ENCODE measurements around the gene CATSPER2. TPM values are rescaled to one million over a fixed set of nuclear protein-coding genes. Genes with fewer than 3 reads are reported as not detected.
"Not testable (repeated sequence)": the region's sequence is repeated elsewhere in the genome, so short reads cannot be mapped to it uniquely, and the experiment has no call there.

Gene CATSPER2
- total RNA-seq, result 0.07 and 0.17 TPM in 2 replicates

DNA sequence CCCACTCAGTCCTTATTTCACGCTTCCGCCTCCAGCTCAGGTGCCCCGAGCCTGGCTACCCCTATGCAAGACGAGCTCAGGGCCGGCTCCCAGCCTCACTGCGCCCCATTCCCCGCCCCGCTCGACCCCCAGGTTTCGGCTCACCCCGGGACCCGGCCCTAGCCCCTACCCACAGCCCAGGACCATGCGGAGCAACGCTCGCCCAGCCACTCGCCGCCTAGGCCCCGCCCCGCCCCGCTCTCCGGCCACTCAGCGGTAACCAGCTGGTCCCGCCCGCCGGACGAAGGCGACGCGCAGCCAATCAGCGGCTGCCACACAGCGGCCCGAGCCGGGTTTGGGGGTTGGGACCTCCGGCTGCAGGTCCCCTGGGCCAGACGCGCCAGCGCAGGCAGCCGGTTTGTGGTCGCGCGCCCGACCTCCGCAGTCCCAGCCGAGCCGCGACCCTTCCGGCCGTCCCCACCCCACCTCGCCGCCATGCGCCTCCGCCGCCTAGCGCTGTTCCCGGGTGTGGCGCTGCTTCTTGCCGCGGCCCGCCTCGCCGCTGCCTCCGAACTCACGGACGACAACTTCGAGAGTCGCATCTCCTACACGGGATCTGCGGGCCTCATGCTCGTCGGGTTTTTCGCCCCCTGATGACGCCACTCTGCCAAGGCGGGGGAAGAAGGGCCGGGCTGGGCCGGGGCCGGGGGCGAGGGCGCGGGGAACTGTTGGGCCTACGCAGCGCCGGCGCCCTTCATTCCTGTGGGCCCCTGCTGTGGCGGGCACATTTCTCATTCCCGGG, at the start of gene CATSPER2:
Gene CATSPER2, minus strand, starts transcription at position 196 of the 781 bp plus-strand sequence. CDS start 783 bp downstream, outside the sequence.
- no peak for DNase-seq (ENCODE audit: low read depth)
- H3K4me3 ChIP-seq (ENCODE audit: low read depth, low read length), result no peak within 1 kb of the TSS
- no peak for TF ChIP-seq CTCF (conservative IDR thresholded peaks at IDR 0.05; ENCODE audit: low read depth, low read length)

GRCh38 chr15:43693148-43694022, 44.7 kb upstream of the CATSPER2 start, which contains the start of gene CKMT1A:
Gene CKMT1A, plus strand, starts transcription at chr15:43693859. Its CDS starts 192 bp downstream, at chr15:43694051.
- DNase-seq (ENCODE audit: low read depth); H3K4me3 ChIP-seq (ENCODE audit: low read depth, low read length): not testable (repeated sequence)

- DNase-seq (ENCODE audit: low read depth); H3K4me3 ChIP-seq (ENCODE audit: low read depth, low read length): not testable (repeated sequence)
Measured at GRCh38 chr15:43692679-43693078, 44.0 kb upstream of the CATSPER2 start.

GRCh38 chr15:43689604-43690301, 41.1 kb upstream of the CATSPER2 start:
- H3K4me3 ChIP-seq (ENCODE audit: low read depth, low read length); DNase-seq (ENCODE audit: low read depth): not testable (repeated sequence)

GRCh38 chr15:43674175-43674574, 25.5 kb upstream of the CATSPER2 start:
- not testable (repeated sequence) for H3K4me3 ChIP-seq (ENCODE audit: low read depth, low read length); DNase-seq (ENCODE audit: low read depth)

DNA sequence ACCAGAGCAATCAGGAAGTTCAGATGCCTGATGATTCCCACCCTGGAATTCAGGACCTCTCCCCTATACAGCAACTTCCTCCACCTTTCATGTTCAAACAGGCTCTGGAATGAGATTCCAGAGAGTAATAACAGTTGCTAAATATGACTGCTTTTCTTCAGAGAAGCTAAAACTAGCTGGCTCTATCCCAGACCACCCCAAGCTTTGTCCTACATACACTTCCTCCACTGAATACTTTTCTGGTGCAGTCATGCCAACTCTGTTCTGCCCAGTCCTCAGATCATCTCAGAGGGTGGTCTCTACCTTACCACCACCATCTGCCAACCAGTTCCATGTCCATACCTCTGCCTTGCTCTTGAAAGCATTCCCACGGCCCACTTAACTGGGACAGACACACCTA, 17.5 kb upstream of the CATSPER2 start:
- H3K4me3 ChIP-seq (ENCODE audit: low read depth, low read length); DNase-seq (ENCODE audit: low read depth): not testable (repeated sequence)

DNA sequence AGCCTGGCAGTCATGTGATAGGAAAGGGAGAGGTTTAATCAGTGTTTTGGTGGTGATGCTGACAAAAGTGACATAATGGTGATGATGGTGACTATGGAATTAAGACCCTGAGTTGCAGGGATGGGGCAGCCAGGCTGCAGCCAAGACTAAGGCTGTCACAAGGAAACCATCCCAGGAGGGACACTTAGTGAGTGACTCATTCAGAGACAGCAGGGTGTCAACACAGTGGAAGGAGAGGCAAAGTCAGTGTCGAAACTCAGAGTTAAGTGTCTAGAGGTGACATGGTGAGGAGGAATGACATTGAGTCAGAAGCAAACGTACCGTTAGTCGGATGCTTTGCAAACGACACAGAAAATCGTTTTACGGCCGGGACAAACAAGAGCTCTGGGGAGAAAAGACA, 14.7 kb upstream of the CATSPER2 start:
- DNase-seq (ENCODE audit: low read depth); H3K4me3 ChIP-seq (ENCODE audit: low read depth, low read length): not testable (repeated sequence)

DNA sequence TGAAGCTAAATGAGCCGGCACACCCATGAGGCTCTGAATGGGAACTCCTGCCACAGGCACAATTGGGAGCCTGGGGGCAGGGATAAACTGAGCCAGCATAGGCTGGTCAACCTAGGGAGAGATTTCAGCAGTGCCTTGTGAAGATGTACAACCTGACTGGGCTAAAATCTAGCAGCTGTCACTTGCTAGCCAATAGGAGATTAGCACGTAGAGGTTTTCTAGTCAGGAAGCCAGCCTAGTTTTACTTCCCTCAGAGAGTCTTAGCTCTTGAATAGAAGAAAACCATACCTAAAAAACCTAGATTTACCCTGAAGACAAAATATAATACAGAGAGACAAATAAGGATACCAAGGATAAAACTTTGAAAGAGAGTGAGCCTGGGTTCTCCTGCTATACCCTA, 13.6 kb upstream of the CATSPER2 start:
- not testable (repeated sequence) for H3K4me3 ChIP-seq (ENCODE audit: low read depth, low read length); DNase-seq (ENCODE audit: low read depth)

- not testable (repeated sequence) for DNase-seq (ENCODE audit: low read depth)
Measured at GRCh38 chr15:43659727-43660126, 11.1 kb upstream of the CATSPER2 start.

GRCh38 chr15:43649430-43649926, 834 bp upstream of the CATSPER2 start:
- not testable (repeated sequence) for H3K4me3 ChIP-seq (ENCODE audit: low read depth, low read length); DNase-seq (ENCODE audit: low read depth)

More at GRCh38 chr15:43659727-43660126, 11.1 kb upstream of the CATSPER2 start:
- not testable (repeated sequence) for H3K4me3 ChIP-seq (ENCODE audit: low read depth, low read length)

- H3K4me3 ChIP-seq (ENCODE audit: low read depth, low read length); DNase-seq (ENCODE audit: low read depth): not testable (repeated sequence)
Measured at GRCh38 chr15:43638464-43639204, 10.0 kb downstream of the CATSPER2 start.

- not testable (repeated sequence) for DNase-seq (ENCODE audit: low read depth); H3K4me3 ChIP-seq (ENCODE audit: low read depth, low read length)
Measured at GRCh38 chr15:43626937-43627336, 21.7 kb downstream of the CATSPER2 start.

Measured in epithelial cell of proximal tubule (primary cell).